GM12865 (cell line): ENCODE data around the gene NDFIP2.
A peak's percentile ranks its signal among the peaks of the same experiment; 100 is the strongest.

Experiments
- DNase-seq: peaks from one replicate; pipeline ENCODE4 v3.0.0; 2010; ENCODE audit warnings: low read depth
- H3K4me3 ChIP-seq: 2 replicates; pipeline ENCODE4 v1.5.1; 2011; ENCODE audit warnings: mild to moderate bottlenecking, low read depth, low read length, control low read depth
- TF ChIP-seq, protein P1 (sequence below): IDR thresholded peaks from 2 replicates; pipeline ENCODE4 v1.5.1; 2011; ENCODE audit warnings: low read length, control low read depth, low read depth, inconsistent platforms; ENCODE audit not compliant: insufficient read depth; ENCODE audit errors: missing control alignments

Gene NDFIP2

DNA sequence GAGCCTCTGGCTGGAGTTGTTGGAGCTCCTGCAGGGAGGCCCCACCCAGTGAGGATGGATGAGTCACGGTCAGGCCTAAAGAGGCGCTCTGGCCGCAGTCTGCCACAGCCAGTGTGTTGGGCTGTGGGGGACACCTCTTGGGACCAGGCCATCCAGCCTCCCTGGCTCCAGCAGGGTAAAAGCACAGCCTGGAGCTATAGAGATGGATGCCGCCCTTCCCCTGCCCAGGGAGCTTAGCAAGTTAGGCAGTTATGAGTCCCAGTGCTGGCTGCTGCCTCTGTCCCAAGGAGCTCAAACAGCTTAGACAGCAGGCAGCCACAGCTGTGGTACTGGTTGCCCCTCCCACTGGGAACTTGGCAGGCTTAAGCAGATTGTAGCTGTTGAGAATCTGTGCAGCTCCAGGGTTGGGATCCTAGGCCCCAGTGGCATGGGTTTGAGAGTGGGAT, 100.9 kb downstream of the NDFIP2 start:
- H3K4me3 ChIP-seq, result no peak overlapping the region
- DNase-seq, result no peak
- TF ChIP-seq, protein P1, sequence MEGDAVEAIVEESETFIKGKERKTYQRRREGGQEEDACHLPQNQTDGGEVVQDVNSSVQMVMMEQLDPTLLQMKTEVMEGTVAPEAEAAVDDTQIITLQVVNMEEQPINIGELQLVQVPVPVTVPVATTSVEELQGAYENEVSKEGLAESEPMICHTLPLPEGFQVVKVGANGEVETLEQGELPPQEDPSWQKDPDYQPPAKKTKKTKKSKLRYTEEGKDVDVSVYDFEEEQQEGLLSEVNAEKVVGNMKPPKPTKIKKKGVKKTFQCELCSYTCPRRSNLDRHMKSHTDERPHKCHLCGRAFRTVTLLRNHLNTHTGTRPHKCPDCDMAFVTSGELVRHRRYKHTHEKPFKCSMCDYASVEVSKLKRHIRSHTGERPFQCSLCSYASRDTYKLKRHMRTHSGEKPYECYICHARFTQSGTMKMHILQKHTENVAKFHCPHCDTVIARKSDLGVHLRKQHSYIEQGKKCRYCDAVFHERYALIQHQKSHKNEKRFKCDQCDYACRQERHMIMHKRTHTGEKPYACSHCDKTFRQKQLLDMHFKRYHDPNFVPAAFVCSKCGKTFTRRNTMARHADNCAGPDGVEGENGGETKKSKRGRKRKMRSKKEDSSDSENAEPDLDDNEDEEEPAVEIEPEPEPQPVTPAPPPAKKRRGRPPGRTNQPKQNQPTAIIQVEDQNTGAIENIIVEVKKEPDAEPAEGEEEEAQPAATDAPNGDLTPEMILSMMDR, result no peak

DNA sequence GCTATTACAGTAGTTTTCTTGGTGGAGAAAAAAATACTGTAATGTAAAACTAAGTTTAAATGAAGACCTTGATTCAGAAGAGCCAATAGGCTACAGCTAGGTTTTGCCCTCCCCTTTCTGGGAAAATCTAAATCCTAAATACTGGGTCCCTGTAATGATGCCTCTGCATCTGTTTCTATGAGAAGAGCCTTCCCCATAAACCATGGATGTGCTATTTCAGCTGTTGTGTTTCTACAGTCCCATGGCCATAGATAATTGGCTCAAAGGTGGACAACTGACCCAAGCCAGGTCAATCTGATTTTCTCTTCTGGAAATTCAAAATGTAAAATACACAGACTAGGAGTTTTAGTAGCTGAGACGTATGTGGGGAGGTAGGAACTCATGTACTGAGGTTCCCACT, 101.9 kb downstream of the NDFIP2 start:
- TF ChIP-seq, protein P1, result no peak
- no peak overlapping the region for H3K4me3 ChIP-seq
- DNase-seq, result no peak

DNA sequence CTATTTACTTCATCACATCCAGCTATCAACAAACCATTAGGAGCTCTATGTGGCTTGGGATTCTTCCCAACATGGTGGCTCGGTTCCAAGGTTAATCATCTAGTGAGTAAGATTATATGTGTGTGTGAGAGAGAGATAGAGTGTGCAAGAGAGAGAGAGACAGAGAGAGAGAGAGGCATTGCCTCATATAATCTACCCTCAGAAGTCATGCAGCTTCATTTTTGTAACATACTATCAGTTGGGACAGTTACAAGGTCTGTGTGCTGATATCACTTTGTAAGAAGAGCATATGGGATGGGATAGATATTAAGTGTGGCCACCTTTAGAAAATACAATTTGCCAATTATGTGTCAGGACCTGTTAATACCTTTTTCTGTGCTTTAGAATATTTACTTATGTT, 104.1 kb downstream of the NDFIP2 start:
- no peak for DNase-seq
- TF ChIP-seq, protein P1, result no peak
- no peak overlapping the region for H3K4me3 ChIP-seq

DNA sequence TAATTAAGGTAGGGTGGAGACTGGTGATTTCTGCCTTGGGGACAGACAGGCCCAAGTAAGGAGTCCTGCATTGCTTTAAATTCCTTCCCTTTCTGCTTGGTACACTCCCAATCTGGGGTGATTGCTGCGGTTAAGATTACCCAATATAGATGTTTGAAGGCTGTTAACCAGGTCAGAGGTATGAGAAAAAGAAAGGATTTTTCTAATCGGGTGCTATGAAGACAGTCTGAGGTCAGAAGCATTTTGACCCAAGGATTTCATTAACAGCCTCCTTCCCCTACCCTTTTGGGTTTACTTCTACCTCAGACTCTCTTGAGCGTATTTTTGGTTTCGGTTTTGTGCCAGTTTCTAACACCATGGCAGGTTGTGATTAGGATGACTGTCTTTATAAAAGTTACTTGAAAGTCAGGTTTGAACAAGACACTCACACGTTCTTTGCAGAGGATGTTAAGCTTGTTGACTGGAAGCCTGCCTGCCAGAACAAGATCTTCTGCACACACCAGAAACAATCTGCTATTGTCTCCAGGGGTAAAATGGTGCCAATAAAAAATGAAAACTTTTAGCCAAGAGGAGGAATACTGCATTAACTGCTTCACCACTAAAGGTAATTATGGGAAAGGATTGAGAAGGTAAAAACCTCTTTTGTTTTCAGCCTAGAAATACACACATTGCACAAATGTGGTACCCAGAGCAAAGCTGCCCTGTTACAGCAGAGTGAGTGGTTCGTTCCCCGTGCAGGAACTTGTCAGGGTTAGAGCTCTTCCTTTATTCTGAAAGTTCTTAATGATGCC, 108.8 kb downstream of the NDFIP2 start:
- TF ChIP-seq, protein P1, result no peak
- DNase-seq, result peak; percentile 22
- H3K4me3 ChIP-seq, result no peak overlapping the region

DNA sequence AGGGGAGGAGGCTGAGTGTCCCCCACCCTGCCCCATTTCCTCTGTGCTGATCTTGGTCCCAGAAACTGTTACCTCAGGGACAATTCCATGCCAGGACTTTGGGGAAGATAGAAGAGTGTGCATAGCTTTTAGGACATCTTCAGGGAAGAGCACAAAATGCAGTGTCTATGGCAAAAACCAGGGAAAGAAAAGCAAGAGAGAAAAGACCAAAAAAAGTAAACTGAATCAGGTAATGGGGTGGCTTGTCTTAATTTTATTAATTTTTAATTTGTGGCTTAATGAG, 109.4 kb downstream of the NDFIP2 start:
- no peak for DNase-seq
- H3K4me3 ChIP-seq, result no peak overlapping the region
- TF ChIP-seq, protein P1, result no peak

DNA sequence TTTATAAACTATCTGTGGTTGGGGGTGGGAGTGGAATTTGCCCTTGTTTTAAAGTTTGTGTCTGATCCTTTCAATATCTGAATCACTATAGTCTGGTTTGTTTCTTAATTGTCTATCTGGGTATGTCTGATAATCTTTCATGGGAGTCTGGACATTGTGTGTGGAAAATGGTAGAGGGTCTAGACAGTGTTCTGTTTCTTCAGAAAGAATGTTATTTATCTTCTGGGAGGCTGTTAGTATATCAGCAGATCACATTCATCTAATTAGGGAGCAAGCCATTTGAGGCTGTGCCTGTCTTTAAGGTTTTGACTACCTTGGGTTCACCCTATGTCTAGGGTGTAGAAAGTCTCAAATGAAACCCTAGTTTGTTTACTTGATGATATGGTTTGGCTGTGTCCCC, 110.5 kb downstream of the NDFIP2 start:
- H3K4me3 ChIP-seq, result no peak overlapping the region
- TF ChIP-seq, protein P1, result no peak
- no peak for DNase-seq

DNA sequence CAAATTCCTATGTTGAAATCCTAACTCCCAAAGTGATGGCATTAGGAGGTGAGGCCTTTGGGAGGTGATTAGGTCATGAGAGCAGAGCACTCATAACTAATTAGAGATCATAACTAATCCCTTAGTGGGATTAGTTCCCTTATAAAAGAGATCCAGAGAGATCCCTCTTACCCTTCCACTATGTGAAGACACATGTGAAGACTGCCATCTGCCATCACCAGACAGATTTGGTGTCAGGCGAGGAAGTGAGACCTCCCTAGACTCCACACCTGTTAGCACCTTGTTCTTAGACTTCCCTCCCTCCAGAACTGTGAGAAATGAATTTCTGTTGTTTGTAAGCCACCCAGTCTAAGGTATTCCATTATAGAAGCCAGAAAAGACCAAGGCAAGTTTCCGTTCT, 112.2 kb downstream of the NDFIP2 start:
- no peak for DNase-seq
- H3K4me3 ChIP-seq, result no peak overlapping the region
- TF ChIP-seq, protein P1, result no peak
